DMS 273 (cell line): ENCODE data around the gene BMPER.

Experiments used
- DNase-seq: peaks from one replicate; lab custom pipeline; 2025; ENCODE audit not compliant: unreplicated experiment; lab: John Stamatoyannopoulos, UW

BMPER gene

GRCh38 chr7:34016876-34017275 lies 111.5 kb downstream of the BMPER start:
- no peak for DNase-seq

DNA sequence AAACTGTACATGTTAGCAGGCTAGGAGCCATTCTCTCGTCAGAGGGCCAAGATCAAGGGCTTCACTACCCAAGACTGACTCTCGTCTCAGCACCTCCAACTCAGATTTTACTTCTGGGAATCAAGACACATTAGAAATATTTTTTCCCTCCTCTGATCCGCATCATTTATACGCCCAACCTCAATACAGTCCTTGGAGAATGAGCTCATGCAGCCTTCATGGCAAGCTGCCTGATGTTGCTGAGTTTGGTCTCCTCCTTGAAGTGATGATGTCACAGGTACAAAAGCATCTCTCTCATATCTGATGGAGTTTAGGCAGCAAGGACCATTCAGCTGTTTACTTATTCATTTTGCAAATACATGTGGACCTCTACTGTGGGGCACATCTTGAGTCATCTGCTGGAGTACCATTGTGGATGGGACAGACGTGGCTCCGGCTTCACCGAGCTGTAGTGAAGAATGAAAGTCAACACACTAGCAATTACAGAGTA lies 114.0 kb downstream of the BMPER start:
- DNase-seq, result no peak

GRCh38 chr7:34022626-34023025 lies 117.3 kb downstream of the BMPER start:
- no peak for DNase-seq

DNA sequence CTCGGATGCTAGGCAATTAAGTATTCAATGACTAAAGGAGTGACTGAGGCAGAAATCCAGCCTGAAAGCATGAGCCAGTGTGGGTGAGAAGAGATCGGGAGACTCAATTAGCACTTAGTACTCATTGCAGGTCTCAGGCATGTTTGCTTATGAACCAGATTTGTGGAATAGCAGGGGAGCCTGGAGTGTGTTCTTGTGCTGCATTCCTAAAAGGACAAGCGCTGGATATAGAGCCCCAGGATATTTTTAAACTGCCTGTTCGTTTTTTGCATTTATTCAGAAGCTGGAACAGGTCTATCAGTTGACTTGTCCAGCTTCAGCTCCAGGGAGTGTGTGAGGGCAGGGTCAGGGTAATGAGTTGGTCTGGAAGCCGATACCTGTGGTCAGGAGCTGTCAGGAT lies 120.3 kb downstream of the BMPER start:
- DNase-seq, result no peak

DNA sequence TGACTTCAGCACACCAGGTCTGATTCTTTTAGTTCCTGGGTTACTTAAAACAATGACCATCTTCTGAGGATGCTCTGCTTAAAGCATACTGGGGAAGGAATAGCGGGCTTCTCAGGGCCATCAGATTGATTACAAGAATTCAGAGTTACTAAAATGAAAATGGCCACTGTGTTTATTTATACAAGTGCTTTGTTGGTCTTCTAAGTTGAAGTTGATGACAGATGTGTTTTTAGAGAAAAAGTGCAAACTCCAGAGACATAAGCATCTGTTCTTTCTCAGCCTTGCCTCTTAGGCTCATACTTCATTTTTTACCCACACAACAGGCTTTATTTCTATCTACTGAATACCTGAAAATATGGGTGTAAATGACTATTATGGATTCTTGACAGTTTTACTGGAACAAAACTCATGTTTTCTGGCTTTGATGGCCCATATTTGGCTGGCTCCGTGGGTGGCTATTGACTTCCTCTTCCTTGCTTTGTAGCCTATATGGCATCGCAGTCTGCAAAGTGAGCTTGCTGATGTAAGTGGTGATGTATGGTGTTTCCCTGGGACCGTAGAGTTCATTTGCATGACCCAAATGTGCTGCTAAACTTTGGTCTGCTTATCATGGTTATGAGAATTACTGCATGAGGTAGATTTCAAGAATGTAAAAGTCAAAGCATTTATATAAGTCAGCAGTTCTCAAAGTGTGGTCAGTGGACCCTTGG lies 121.3 kb downstream of the BMPER start:
- DNase-seq, result no peak

DNA sequence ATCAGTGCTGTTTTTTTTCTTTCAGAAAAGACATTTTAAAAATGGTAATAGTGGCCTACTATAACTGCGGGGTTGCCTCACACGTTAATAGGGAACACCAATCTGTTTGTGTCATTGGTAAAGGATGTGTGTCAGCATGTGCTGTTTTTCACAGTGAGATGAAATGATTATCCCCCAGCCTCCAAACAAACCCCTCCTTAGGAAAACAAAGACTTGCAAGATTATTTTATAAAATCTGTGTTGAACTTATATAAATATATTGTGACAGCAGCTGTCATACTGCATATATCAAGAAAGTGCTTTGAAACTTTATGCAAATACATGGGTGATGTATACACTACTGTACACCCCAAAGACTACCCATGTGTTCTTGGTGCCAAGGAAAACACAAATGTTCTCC lies 125.8 kb downstream of the BMPER start:
- DNase-seq, result no peak

GRCh38 chr7:34034728-34035127 lies 129.4 kb downstream of the BMPER start:
- DNase-seq, result peak; percentile 97

GRCh38 chr7:34036051-34036920 lies 130.9 kb downstream of the BMPER start:
- peak; percentile 45 for DNase-seq

- DNase-seq, result no peak
Observed at GRCh38 chr7:34036972-34037792, 131.8 kb downstream of the BMPER start.

DNA sequence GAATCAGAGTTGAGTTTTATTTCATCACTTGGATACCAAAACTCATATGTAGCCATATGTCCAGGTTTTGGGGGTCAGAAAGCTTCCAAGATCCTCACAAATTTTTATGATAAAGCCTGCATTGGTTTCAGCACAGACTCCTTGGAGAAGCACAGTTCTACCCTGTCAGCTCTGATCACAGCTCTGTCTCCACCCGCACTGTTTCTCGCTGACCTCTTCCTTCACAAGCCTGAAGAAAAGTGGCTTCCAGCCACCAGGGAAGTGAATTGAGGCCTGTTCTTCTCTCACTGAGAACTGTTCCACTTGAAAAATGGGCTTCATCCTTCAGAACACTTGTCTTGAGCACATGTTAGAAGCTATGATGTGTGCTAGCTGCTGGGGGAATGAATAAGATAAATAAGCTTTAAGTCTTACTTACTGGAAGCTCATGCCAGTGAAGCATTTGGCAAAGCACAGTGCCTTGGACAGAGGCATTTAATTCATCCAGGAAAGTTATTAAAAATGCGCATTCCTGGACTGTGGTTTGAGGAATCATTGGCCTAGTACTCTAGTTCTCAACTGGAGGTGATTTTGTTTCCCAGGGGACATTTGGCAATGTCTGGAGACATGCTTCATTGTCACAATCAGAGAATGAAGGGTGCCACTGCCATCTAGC lies 133.6 kb downstream of the BMPER start:
- DNase-seq, result no peak

DNA sequence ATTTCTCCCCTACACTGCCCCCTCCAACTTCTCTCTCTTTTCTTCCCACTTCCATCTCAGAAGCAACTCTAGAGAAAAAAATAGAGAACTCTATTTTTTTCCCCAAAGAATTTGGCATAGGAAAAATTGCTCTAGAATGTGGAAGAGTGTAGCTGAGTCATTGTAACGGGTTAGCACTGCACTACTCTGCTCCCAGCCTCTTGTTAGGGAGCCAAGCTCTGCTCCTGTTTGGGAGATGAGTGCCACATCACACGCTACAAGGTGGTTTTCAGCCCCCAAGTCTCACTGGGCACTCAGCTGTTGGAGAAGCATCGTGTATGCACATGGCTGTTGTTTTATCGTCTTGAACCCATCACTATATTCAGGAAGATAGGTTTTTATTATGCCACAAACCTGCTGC lies 136.4 kb downstream of the BMPER start:
- no peak for DNase-seq

- no peak for DNase-seq
Observed at GRCh38 chr7:34042406-34042805, 137.1 kb downstream of the BMPER start.

DNA sequence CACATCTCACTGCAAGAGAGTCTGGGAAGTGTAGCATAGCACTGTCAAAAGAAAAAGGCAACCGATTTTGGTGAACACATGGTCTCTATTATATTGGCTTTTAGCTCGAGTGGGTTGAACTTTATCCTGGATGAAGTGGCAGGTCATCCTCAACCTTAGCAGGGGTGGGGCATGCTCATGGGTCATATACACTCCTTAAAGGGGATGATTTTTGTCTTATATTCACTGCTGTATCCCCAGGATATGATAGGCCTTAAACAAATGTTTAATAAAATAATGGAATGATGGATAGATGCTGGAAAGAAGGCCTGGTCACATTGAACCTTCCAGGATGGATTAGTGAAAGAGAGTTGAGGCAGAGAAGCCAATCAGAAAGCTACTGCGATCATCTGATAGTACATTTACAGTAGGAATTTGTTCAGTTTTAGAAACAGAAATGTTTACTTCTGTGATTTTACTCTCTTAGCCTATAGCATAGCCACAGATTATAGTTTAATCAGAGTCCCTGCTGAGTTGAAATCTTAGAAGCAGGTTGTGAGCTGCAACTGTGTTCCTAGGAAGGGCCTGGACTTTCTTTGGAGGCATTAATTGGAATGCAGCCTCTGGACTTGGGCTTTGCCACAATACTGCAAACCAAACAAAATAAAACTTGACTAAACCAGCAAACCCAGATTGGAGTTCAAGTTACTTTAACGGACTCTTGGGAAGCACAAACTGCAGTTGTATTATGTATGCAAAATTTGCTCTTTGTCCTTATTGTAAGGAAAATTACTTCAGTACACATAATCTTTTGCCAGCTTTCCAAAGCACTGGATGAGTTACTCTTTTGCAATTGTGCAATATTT lies 138.3 kb downstream of the BMPER start:
- DNase-seq, result peak; percentile 17

DNA sequence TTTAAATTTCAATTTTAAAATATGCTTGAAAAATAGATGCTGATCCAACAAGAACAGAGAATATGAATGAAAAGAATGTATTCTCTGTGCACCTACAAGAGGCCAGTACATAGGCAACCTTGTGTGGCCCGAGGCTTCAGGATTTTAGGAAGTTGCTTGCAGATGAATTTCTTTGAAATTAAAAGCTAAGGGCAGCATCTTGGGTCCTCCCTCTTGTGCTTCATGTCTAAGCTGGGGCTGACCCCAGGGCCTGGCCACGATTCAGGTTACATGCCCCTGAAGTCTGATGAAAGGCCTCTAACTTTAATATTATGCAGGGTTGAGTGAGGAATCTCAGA lies 138.9 kb downstream of the BMPER start:
- no peak for DNase-seq

- DNase-seq, result no peak
Observed at GRCh38 chr7:34044734-34045353, 139.5 kb downstream of the BMPER start.

DNA sequence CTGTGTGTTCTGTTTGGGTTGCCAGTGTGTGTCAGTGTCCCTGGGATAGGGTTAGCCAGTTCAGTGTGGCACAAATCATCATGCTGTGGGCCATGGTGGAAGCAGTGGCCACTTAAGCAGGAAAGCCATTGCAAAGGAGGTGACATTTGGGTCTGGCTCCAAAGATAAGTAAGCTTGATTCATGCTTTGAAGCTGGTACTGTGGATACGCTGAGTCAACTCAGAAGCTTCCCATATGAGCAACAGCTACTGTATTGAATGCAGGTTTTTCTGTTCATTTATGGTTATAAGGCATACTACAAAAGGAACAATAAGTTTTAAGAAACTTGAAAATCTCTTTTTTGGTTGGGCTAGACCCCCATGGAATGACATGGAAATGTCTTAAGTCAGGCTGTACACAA lies 143.1 kb downstream of the BMPER start:
- no peak for DNase-seq

- DNase-seq, result no peak
Observed at GRCh38 chr7:34054075-34054474, 148.7 kb downstream of the BMPER start.

- DNase-seq, result no peak
Observed at GRCh38 chr7:34057136-34057535, 151.8 kb downstream of the BMPER start.

DNA sequence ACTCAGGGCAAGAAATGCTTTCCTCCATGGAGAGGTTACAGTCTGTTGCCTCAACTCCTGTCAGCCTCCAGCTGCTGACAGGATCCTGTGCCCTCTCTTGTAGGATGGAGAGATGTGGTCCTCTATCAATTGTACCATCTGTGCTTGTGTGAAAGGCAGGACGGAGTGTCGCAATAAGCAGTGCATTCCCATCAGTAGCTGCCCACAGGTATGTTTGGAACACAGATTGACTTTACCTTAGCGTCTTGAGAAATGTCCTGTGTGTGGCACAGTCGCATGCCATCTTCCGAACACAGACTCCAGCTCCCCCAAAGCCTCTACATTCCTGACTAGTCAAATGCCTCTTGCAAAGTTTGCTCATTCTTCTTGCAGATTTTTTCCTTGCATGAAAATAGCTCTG lies 152.6 kb downstream of the BMPER start:
- DNase-seq, result peak; percentile 76

DNA sequence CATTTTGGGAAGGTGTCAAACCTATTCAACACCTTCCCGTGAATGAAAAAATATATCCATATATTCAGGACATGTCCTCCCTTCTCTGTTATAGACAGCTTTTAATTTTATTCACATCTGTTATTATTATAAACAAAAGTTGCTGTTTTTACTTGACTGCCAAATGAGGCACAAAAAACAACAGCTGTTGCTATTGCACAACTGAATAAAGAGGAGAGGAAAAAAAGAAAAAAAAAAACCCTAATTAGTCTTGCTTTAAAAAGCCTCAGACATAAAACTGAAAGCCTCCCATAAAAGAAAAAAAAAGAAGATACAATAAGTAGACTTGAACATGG lies 153.4 kb downstream of the BMPER start:
- DNase-seq, result no peak
